HL-60 (cell line): Measurements from ENCODE around the gene CPNE4.

ENCODE experiments used
- DNase-seq, 2 experiments: peaks; one replicate each; pipeline ENCODE4 v3.0.0-alpha.2; 2010 to 2020; ENCODE audit warnings: low read depth in 1 of 2, low spot score in 1 of 2
- H3K27ac ChIP-seq: fragments of 250-450 bp; sonication (Bioruptor Pico); replicated peaks from 2 replicates; pipeline ENCODE4 v1.5.1; 2020; ENCODE audit warnings: mild to moderate bottlenecking, moderate library complexity
- H3K27me3 ChIP-seq: fragments of 250-450 bp; sonication (Bioruptor Pico); 2 replicates; pipeline ENCODE4 v1.5.1; 2021; ENCODE audit warnings: mild to moderate bottlenecking, moderate library complexity; ENCODE audit not compliant: insufficient read depth, poor library complexity, severe bottlenecking
- H3K4me3 ChIP-seq: replicated peaks from 2 replicates; pipeline ENCODE4 v1.5.1; 2011; ENCODE audit warnings: mild to moderate bottlenecking, control low read depth, low read length; ENCODE audit not compliant: insufficient read depth
- CTCF ChIP-seq: IDR thresholded peaks from one replicate; pipeline ENCODE4 v1.5.1; 2011; ENCODE audit warnings: low read length, control low read depth, inconsistent platforms; ENCODE audit not compliant: insufficient read depth
- GABPA ChIP-seq: IDR thresholded peaks from 2 replicates; pipeline ENCODE4 v1.6.1; 2012; ENCODE audit warnings: low read depth
- POLR2AphosphoS5 ChIP-seq: IDR thresholded peaks from 2 replicates; pipeline ENCODE4 v1.6.1; 2012; ENCODE audit warnings: low read depth
- SPI1 ChIP-seq: IDR thresholded peaks from 2 replicates; pipeline ENCODE4 v1.6.1; 2012; ENCODE audit warnings: low read depth, mild to moderate bottlenecking, borderline replicate concordance
- TF ChIP-seq, protein P1 (sequence below): IDR thresholded peaks from 2 replicates; pipeline ENCODE4 v1.6.1; 2012; ENCODE audit warnings: low read depth; ENCODE audit not compliant: insufficient replicate concordance

CPNE4 gene

GRCh38 chr3:131914090-131914691, 120.6 kb downstream of the CPNE4 start:
- Histone ChIP-seq H3K27me3 (no peaks in the 10 kb centered on the region), H3K27ac (no peak overlapping the region), H3K4me3 (no peak overlapping the region)
- no peak for DNase-seq
- TF ChIP-seq POLR2AphosphoS5, result no peak

DNA sequence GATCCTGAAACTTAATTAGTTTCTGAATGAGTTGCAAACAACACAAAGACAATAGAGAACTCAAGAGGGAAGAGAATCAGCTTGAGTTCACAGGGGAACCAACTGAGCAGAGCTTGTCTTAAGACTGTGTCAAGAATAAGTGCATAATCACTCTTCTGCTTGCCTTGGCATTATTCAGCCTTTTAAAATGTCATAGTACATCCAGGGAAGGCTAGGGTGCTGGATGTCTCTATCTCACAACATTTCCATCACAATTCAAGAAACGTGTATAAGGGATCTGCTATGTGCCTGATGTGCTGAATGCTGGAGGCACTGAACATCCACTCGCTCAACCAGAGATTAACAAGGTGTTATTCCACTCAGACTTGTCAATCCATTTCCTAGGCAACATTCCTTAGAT, 122.6 kb downstream of the CPNE4 start:
- no peak for DNase-seq
- no peak for TF ChIP-seq POLR2AphosphoS5
- no peak for TF ChIP-seq SPI1
- no peak for TF ChIP-seq GABPA
- no peak for TF ChIP-seq CTCF
- TF ChIP-seq, protein P1, sequence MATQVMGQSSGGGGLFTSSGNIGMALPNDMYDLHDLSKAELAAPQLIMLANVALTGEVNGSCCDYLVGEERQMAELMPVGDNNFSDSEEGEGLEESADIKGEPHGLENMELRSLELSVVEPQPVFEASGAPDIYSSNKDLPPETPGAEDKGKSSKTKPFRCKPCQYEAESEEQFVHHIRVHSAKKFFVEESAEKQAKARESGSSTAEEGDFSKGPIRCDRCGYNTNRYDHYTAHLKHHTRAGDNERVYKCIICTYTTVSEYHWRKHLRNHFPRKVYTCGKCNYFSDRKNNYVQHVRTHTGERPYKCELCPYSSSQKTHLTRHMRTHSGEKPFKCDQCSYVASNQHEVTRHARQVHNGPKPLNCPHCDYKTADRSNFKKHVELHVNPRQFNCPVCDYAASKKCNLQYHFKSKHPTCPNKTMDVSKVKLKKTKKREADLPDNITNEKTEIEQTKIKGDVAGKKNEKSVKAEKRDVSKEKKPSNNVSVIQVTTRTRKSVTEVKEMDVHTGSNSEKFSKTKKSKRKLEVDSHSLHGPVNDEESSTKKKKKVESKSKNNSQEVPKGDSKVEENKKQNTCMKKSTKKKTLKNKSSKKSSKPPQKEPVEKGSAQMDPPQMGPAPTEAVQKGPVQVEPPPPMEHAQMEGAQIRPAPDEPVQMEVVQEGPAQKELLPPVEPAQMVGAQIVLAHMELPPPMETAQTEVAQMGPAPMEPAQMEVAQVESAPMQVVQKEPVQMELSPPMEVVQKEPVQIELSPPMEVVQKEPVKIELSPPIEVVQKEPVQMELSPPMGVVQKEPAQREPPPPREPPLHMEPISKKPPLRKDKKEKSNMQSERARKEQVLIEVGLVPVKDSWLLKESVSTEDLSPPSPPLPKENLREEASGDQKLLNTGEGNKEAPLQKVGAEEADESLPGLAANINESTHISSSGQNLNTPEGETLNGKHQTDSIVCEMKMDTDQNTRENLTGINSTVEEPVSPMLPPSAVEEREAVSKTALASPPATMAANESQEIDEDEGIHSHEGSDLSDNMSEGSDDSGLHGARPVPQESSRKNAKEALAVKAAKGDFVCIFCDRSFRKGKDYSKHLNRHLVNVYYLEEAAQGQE, result no peak
- Histone ChIP-seq H3K27me3 (no peaks in the 10 kb centered on the region), H3K4me3 (no peak overlapping the region), H3K27ac (no peak overlapping the region)

DNA sequence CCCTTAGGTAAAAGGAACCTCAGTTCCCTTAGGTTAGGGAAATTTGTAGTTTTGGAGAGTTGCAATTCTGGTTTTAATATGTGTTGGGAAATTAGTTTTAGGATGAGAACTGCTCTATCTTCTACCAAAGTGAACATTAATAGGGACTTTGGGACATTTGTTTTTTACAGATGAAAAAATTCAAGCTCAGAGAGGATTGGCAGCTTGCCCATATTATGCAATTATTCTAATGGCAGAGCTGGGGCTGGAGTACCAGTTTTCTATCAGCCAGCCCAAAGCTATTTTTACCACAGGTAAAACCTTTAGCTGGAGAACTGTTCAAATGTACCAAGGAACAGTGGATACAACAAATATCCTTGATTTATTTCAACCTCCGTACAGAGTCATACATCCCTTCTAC, 127.0 kb downstream of the CPNE4 start:
- Histone ChIP-seq H3K27ac (no peak overlapping the region), H3K4me3 (no peak overlapping the region), H3K27me3 (no peaks in the 10 kb centered on the region)
- no peak for DNase-seq
- TF ChIP-seq POLR2AphosphoS5, result no peak
- no peak for TF ChIP-seq GABPA
- TF ChIP-seq, protein P1, result no peak
- TF ChIP-seq SPI1, result no peak
- no peak for TF ChIP-seq CTCF

GRCh38 chr3:131903988-131904415, 130.8 kb downstream of the CPNE4 start:
- Histone ChIP-seq H3K4me3 (no peak overlapping the region), H3K27me3 (no peaks in the 10 kb centered on the region), H3K27ac (no peak overlapping the region)
- no peak for DNase-seq
- TF ChIP-seq, protein P1, result no peak
- TF ChIP-seq SPI1 (no peak), GABPA (no peak), POLR2AphosphoS5 (no peak), CTCF (no peak)
